IPS-18a (cell line): ENCODE results near the gene ZNF17.

Experiments
- H3K27ac ChIP-seq: one replicate; pipeline ENCODE4 v1.5.1; 2013; ENCODE audit warnings: low read length
- H3K27me3 ChIP-seq: one replicate; pipeline ENCODE4 v1.6.1; 2013; ENCODE audit warnings: mild to moderate bottlenecking, low read length; ENCODE audit not compliant: control insufficient read depth, insufficient read depth
- H3K36me3 ChIP-seq: one replicate; pipeline ENCODE4 v1.6.1; 2013; ENCODE audit warnings: low read depth, low read length; ENCODE audit not compliant: control insufficient read depth
- H3K4me1 ChIP-seq: one replicate; pipeline ENCODE4 v1.6.1; 2013; ENCODE audit warnings: low read depth, low read length; ENCODE audit not compliant: control insufficient read depth
- H3K4me3 ChIP-seq: one replicate; pipeline ENCODE4 v1.5.1; 2013; ENCODE audit warnings: low read length
- H3K9ac ChIP-seq: one replicate; pipeline ENCODE4 v1.6.1; 2013; ENCODE audit warnings: mild to moderate bottlenecking, low read length, moderate library complexity
- H3K9me3 ChIP-seq: one replicate; pipeline ENCODE4 v1.6.1; 2013; ENCODE audit warnings: low read depth, low read length; ENCODE audit not compliant: control insufficient read depth

Gene ZNF17

GRCh38 chr19:57389194-57389729 lies 21.7 kb upstream of the ZNF17 start:
- no peaks in the 10 kb centered on the region for H3K9me3 ChIP-seq
- peaks cover 4% of the 10 kb centered on the region for H3K4me1 ChIP-seq
- H3K4me3 ChIP-seq = peak overlapping the region; percentile 88
- peak overlapping the region; percentile 33 for H3K9ac ChIP-seq
- no peaks in the 10 kb centered on the region for H3K36me3 ChIP-seq
- H3K27ac ChIP-seq = peak overlapping the region; percentile 89
- peaks cover 8% of the 10 kb centered on the region for H3K27me3 ChIP-seq

- H3K27me3 ChIP-seq = peaks cover 8% of the 10 kb centered on the region
- peak within 1 kb of the TSS; percentile 88 for H3K4me3 ChIP-seq
- H3K4me1 ChIP-seq = peaks cover 4% of the 10 kb centered on the region
- H3K36me3 ChIP-seq = no peaks in the 10 kb centered on the region
- H3K9me3 ChIP-seq = no peaks in the 10 kb centered on the region
- peak within 1 kb of the TSS; percentile 73 for H3K9ac ChIP-seq
- H3K27ac ChIP-seq = peak within 1 kb of the TSS; percentile 89
Observed at GRCh38 chr19:57389730-57390598, 21.0 kb upstream of the ZNF17 start, which contains the start of gene ZNF548. ZNF548 (plus strand) TSS chr19:57389854; CDS start chr19:57390100, 246 bp downstream.

DNA sequence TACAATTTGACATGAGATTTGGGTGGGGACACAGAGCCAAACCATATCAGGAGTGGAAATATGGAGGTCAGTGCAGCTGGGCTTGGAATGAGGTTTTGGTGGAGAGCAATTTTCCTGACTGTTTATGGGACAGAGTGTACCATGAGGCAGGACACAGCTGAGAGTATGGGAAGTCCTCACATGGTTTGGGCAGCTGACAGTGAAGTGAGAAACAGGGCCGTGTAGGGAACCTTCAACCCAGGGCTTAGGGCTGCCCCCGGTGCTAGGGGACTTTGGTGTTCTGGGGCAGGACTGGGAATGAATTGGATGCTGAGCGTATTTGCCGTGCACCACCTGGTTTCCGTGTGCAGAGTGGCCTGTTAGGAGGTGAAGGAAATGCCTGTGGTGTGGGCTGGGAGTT lies 15.3 kb upstream of the ZNF17 start:
- no peak overlapping the region for H3K4me3 ChIP-seq
- no peak overlapping the region for H3K27ac ChIP-seq
- H3K9me3 ChIP-seq = peaks cover under 1% of the 10 kb centered on the region
- no peaks in the 10 kb centered on the region for H3K27me3 ChIP-seq
- no peak overlapping the region for H3K9ac ChIP-seq
- H3K4me1 ChIP-seq = no peaks in the 10 kb centered on the region
- peaks cover 15% of the 10 kb centered on the region for H3K36me3 ChIP-seq

GRCh38 chr19:57398868-57399267 lies 12.1 kb upstream of the ZNF17 start:
- Histone ChIP-seq H3K9me3 (peaks cover 3% of the 10 kb centered on the region), H3K9ac (no peak overlapping the region), H3K27ac (no peak overlapping the region), H3K4me1 (no peaks in the 10 kb centered on the region), H3K27me3 (no peaks in the 10 kb centered on the region), H3K4me3 (no peak overlapping the region), H3K36me3 (peaks cover 15% of the 10 kb centered on the region)

- Histone ChIP-seq H3K9ac (no peak overlapping the region), H3K4me1 (no peaks in the 10 kb centered on the region), H3K27ac (no peak overlapping the region), H3K4me3 (no peak overlapping the region), H3K9me3 (peaks cover 3% of the 10 kb centered on the region), H3K27me3 (no peaks in the 10 kb centered on the region), H3K36me3 (peaks cover 4% of the 10 kb centered on the region)
Observed at GRCh38 chr19:57403737-57404563, 7.0 kb upstream of the ZNF17 start.

GRCh38 chr19:57406516-57407123 lies 4.3 kb upstream of the ZNF17 start:
- H3K27me3 ChIP-seq = no peaks in the 10 kb centered on the region
- no peaks in the 10 kb centered on the region for H3K36me3 ChIP-seq
- no peak overlapping the region for H3K27ac ChIP-seq
- no peak overlapping the region for H3K9ac ChIP-seq
- H3K9me3 ChIP-seq = no peaks in the 10 kb centered on the region
- no peak overlapping the region for H3K4me3 ChIP-seq
- no peaks in the 10 kb centered on the region for H3K4me1 ChIP-seq

- H3K36me3 ChIP-seq = peaks cover 27% of the 10 kb centered on the region
- H3K4me1 ChIP-seq = no peaks in the 10 kb centered on the region
- no peak overlapping the region for H3K4me3 ChIP-seq
- no peak overlapping the region for H3K27ac ChIP-seq
- H3K27me3 ChIP-seq = no peaks in the 10 kb centered on the region
- no peaks in the 10 kb centered on the region for H3K9me3 ChIP-seq
- no peak overlapping the region for H3K9ac ChIP-seq
Observed at GRCh38 chr19:57419439-57419838, 8.5 kb downstream of the ZNF17 start.

GRCh38 chr19:57421037-57421436 lies 10.1 kb downstream of the ZNF17 start:
- H3K27me3 ChIP-seq = no peaks in the 10 kb centered on the region
- H3K4me1 ChIP-seq = no peaks in the 10 kb centered on the region
- no peak overlapping the region for H3K4me3 ChIP-seq
- no peaks in the 10 kb centered on the region for H3K9me3 ChIP-seq
- peaks cover 27% of the 10 kb centered on the region for H3K36me3 ChIP-seq
- no peak overlapping the region for H3K27ac ChIP-seq
- no peak overlapping the region for H3K9ac ChIP-seq

DNA sequence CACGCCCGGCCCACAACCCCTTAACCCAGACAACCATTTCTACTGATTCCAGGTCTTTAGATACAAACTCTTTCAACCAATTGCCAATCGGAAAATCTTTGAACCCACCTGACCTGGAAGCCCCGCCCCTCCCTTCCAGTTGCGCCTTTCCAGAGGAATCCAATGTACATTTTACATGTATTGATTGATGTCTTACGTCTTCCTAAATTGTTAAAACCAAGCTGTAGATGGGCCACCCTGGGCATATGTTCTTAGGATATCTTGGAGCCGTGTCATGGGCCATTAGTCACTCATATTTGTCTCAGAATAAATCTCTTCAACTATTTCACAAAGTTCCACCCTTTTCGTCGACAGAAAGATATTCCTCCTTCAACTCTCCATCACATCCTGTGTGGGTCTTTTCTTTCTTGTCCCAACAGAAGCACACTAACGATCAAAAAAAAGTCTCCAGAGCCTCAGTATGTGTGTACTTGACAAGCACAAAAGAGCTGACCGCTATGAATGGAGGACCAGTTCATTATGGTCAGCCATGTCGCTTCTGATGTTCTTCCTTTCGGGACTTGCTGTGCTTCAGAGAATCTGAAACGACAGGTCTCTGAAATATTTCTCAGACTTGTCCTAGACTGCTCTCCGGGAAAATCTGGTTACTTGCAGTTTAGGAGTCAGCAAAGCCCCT lies 23.6 kb downstream of the ZNF17 start:
- H3K4me1 ChIP-seq = peaks cover 5% of the 10 kb centered on the region
- H3K27me3 ChIP-seq = no peaks in the 10 kb centered on the region
- H3K27ac ChIP-seq = peak overlapping the region; percentile 32
- H3K9me3 ChIP-seq = no peaks in the 10 kb centered on the region
- H3K9ac ChIP-seq = peak overlapping the region; percentile 95
- peak overlapping the region; percentile 82 for H3K4me3 ChIP-seq
- peaks cover 5% of the 10 kb centered on the region for H3K36me3 ChIP-seq

DNA sequence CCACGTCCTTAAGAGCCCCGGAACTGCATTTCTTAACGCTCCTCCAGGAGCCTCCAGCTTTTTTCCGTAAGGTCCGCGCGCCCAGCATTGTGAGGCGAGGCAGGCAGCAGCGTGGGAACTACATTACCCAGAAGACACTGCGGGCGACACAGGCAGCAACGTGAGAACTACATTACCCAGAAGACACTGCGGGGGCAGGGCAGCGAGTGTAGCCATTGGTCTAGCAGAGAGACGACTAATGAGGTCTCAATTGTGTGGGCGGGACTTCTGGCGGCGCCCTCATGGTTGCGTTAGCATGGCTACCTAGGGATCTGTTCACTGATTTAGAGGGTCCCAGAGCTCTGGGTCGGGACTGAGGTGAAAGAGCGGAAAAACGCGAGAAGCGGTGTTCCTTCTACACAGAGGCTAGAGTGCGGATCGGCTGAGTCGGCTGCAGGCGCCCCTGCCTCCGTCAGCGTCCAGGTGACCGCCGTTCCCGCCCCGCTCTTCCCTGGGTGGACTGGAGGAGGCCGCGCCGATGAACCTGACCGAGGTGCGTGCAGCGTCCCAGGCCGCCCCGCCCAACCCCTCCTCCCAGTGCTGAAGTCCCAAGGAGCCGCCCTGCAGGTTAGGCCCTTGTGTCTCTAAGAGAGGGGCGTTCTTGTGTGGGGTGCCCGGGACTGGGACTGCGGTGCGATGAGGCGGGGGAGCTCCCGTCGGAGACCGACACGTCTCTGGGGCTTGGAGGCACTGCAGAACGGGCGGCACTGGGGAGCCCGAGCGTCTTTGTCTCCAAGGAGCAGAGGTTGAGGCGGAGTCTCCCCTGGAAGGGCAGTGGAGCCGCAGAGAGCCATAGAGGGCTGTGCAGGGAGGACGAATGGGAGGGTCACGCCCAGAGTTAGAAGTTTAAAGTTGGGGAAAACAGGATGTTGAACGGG lies 24.4 kb downstream of the ZNF17 start, which contains the start of gene ZNF749:
Gene ZNF749 (plus strand): TSS at position 264 of the 917 bp plus-strand sequence. CDS start 254 bp downstream, at position 518.
- peaks cover 5% of the 10 kb centered on the region for H3K4me1 ChIP-seq
- H3K4me3 ChIP-seq = peak within 1 kb of the TSS; percentile 82
- H3K9ac ChIP-seq = peak within 1 kb of the TSS; percentile 95
- H3K36me3 ChIP-seq = peaks cover 5% of the 10 kb centered on the region
- H3K27ac ChIP-seq = peak within 1 kb of the TSS; percentile 95
- no peaks in the 10 kb centered on the region for H3K9me3 ChIP-seq
- H3K27me3 ChIP-seq = no peaks in the 10 kb centered on the region
